HAP-1 (cell line): ENCODE measurements around the gene ADPRHL1.

Source experiments
- DNase-seq, 2 experiments: peaks; one replicate each; pipeline ENCODE4 v3.0.0-alpha.2; 2016 to 2020; ENCODE audit warnings: low spot score in 2 of 2
- H3K27me3 ChIP-seq: fragments of 250-450 bp; sonication (Bioruptor Pico); 2 replicates; pipeline ENCODE4 v1.5.1; 2020; ENCODE audit warnings: low read depth, mild to moderate bottlenecking, moderate library complexity
- H3K36me3 ChIP-seq: fragments of 250-450 bp; sonication (Bioruptor Pico); replicated peaks from 2 replicates; pipeline ENCODE4 v1.5.1; 2020; ENCODE audit warnings: mild to moderate bottlenecking
- H3K4me1 ChIP-seq: fragments of 250-450 bp; sonication (Bioruptor Pico); 2 replicates; pipeline ENCODE4 v1.5.1; 2020; ENCODE audit warnings: mild to moderate bottlenecking
- H3K4me3 ChIP-seq: fragments of 250-450 bp; sonication (Bioruptor Pico); 2 replicates; pipeline ENCODE4 v1.5.1; 2020; ENCODE audit warnings: mild to moderate bottlenecking, moderate library complexity
- H3K9me3 ChIP-seq: fragments of 250-450 bp; sonication (Bioruptor Pico); 2 replicates; pipeline ENCODE4 v1.5.1; 2020; ENCODE audit warnings: mild to moderate bottlenecking, moderate library complexity
- in situ Hi-C: fragments of 300-500 bp; cut with MboI; formaldehyde crosslinking; loops from 3 replicates; pipeline ENCODE4 v1.14.3; 2020; ENCODE audit warnings: low sequenced_read_pairs, inconsistent platforms, mixed read lengths

The ADPRHL1 gene

GRCh38 chr13:113361406-113361805 is 91.9 kb downstream of the ADPRHL1 start:
- DNase-seq: no peak
- Histone ChIP-seq H3K36me3 (peaks cover 3% of the 10 kb centered on the region; the same call in 1 of the 2 replicates), H3K4me1 (peaks cover 7% of the 10 kb centered on the region; the same call in 1 of the 2 replicates), H3K4me3 (no peak overlapping the region), H3K9me3 (no peaks in the 10 kb centered on the region), H3K27me3 (no peaks in the 10 kb centered on the region)
- in situ Hi-C loops: no loop called here

DNA sequence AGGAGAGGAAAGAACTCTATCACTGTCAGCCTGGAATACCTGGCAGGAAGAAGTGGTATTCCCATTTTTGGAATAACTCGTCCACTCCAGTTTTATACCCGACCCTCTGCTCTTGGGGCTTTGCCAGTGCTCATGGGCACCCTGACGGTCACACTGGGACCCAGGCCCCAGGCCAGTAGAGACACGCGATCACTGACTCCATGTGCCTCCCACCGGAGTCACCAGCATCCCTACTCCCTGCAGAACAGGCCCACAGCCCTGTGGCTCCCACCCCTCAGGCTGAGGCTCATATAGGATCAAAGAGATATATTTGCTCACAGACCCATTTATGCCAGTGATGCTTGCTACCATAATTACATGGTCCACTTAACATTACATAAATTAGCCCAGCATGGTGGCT is 92.8 kb downstream of the ADPRHL1 start:
- no peaks in the 10 kb centered on the region for H3K27me3 ChIP-seq
- H3K4me3 ChIP-seq: no peak overlapping the region
- in situ Hi-C loops: no loop called here
- no peak for DNase-seq
- H3K9me3 ChIP-seq: no peaks in the 10 kb centered on the region
- H3K36me3 ChIP-seq: peaks cover 3% of the 10 kb centered on the region; the same call in 1 of the 2 replicates
- H3K4me1 ChIP-seq: peaks cover 7% of the 10 kb centered on the region; the same call in 1 of the 2 replicates

DNA sequence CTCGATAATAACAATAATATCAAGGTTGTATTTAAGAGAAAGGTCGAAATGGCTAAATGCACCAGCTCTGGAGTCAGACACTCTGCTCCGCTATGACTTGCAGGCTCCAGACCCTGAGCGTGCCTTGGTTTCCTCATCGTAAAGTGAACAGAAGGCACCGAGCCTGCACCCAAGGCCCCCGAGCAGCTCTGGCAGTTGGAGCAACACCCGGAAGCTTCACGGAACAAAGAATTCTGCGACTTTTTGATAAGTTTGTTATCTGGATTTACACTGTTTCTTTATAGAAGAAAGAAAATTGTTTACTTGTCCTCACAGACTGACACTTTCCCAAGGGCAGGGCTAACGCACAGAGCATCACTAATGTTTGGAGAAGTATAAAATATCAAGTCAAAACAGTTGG is 93.7 kb downstream of the ADPRHL1 start:
- no peaks in the 10 kb centered on the region for H3K27me3 ChIP-seq
- in situ Hi-C loops: no loop called here

GRCh38 chr13:113358653-113359190 is 94.6 kb downstream of the ADPRHL1 start:
- DNase-seq: no peak
- no peaks in the 10 kb centered on the region for H3K27me3 ChIP-seq

More for the DNA sequence above, 93.7 kb downstream of the ADPRHL1 start:
- H3K36me3 ChIP-seq: peaks cover 3% of the 10 kb centered on the region; the same call in 1 of the 2 replicates
- no peak for DNase-seq
- H3K4me3 ChIP-seq: no peak overlapping the region
- no peaks in the 10 kb centered on the region for H3K9me3 ChIP-seq
- H3K4me1 ChIP-seq: peaks cover 5% of the 10 kb centered on the region; the same call in 1 of the 2 replicates

GRCh38 chr13:113357529-113357928 is 95.8 kb downstream of the ADPRHL1 start:
- no peaks in the 10 kb centered on the region; the same call in 1 of the 2 replicates for H3K36me3 ChIP-seq
- DNase-seq: no peak
- in situ Hi-C loops: no loop called here

More at GRCh38 chr13:113358653-113359190, 94.6 kb downstream of the ADPRHL1 start:
- H3K4me1 ChIP-seq: peaks cover 3% of the 10 kb centered on the region; the same call in 1 of the 2 replicates
- H3K36me3 ChIP-seq: peaks cover 3% of the 10 kb centered on the region; the same call in 1 of the 2 replicates
- in situ Hi-C loops: no loop called here
- H3K4me3 ChIP-seq: no peak overlapping the region
- no peaks in the 10 kb centered on the region for H3K9me3 ChIP-seq

DNA sequence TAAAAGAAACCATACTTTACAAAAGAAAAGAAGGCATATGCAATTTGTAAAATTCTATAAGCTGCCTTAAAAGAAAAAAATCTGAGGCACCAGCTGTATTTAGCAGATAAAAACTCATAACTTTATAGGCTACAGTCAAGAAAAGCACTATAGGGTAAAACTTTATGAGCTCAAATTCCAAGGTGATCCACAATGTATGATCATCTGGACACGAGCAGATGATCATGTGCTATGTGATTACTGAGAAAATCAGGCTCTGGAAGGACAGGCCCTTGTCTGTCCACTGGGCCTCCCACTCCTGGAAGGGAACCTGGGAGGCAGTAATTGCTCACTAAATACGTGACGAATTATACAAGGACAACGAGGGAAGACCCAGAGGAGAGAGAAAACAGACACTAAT is 96.7 kb downstream of the ADPRHL1 start:
- H3K9me3 ChIP-seq: no peaks in the 10 kb centered on the region
- in situ Hi-C loops: no loop called here
- no peak overlapping the region for H3K4me3 ChIP-seq
- no peaks in the 10 kb centered on the region; the same call in 1 of the 2 replicates for H3K36me3 ChIP-seq
- no peaks in the 10 kb centered on the region for H3K27me3 ChIP-seq
- no peak for DNase-seq
- no peaks in the 10 kb centered on the region for H3K4me1 ChIP-seq

More at GRCh38 chr13:113357529-113357928, 95.8 kb downstream of the ADPRHL1 start:
- no peaks in the 10 kb centered on the region for H3K4me1 ChIP-seq
- H3K9me3 ChIP-seq: no peaks in the 10 kb centered on the region
- no peaks in the 10 kb centered on the region for H3K27me3 ChIP-seq
- H3K4me3 ChIP-seq: no peak overlapping the region

DNA sequence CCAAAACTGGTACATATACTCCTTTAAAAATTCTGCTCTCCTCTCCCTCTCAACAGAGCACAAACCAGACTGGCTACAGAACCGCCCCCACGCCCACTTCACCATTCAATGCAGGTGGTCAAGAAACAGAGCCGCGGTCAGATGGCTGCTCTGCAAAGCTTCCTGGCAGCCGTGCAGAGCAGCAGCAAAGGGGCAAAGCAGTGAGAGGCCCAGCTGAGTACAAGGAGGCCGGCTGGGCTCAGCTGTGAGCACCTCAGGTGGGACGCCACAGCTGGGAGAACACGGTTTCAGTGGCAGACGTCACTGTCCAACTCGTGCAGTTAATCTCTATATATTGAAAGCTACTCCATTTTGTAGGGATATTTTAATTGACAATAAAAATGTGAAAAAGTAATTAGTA is 97.7 kb downstream of the ADPRHL1 start:
- no peaks in the 10 kb centered on the region for H3K4me1 ChIP-seq
- H3K27me3 ChIP-seq: no peaks in the 10 kb centered on the region
- DNase-seq: no peak
- no peaks in the 10 kb centered on the region for H3K9me3 ChIP-seq
- H3K36me3 ChIP-seq: peaks cover 1% of the 10 kb centered on the region; the same call in 1 of the 2 replicates
- no peak overlapping the region for H3K4me3 ChIP-seq
- in situ Hi-C loops: no loop called here

DNA sequence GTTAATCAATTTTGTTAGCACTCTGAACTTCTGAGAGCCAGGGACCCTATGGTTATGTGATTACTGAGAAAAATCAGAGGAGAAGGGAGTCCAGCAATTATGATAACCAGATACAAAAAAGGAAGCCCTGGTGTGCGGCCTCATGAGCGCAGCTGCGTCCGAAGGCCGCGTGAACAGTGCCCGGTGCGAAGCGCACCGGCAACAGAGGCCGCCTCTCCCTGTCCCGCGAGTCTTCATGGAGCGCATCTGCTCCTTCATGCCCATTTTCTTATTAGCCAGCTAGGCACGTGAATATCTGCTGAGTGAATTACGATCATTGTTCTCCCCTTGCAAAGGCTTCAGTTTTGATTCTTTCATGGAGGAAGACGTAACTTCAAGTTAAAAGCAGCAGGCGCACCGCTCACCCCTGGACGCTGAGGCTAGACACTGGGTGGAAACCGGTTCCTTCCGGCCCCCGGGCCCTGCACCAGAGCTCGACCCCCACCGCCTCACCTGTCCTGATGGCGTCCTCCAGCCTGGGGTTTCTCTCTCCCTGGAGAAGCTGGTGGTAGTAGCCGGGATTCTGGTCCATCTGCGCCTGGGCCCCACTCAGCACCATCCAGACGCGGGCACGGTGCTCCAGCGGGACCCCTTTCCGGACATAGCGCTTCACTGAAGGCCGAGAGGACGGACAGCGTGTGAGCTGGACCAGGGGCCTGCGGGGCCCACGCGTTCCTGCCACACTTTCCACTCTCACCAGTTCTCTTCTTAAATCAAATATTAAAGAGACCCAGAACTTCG is 98.3 kb downstream of the ADPRHL1 start:
- Histone ChIP-seq H3K9me3 (no peaks in the 10 kb centered on the region), H3K36me3 (peaks cover 3% of the 10 kb centered on the region; the same call in 1 of the 2 replicates), H3K4me1 (no peaks in the 10 kb centered on the region), H3K27me3 (no peaks in the 10 kb centered on the region), H3K4me3 (no peak overlapping the region)
- DNase-seq: no peak
- in situ Hi-C loops: no loop called here

GRCh38 chr13:113353254-113353653 is 100.0 kb downstream of the ADPRHL1 start:
- DNase-seq: no peak
- Histone ChIP-seq H3K9me3 (no peaks in the 10 kb centered on the region; the same call in 1 of the 2 replicates), H3K27me3 (no peaks in the 10 kb centered on the region), H3K4me3 (no peak overlapping the region), H3K36me3 (peaks cover 16% of the 10 kb centered on the region), H3K4me1 (no peaks in the 10 kb centered on the region)
- in situ Hi-C loops: no loop called here

- DNase-seq: no peak
- no peaks in the 10 kb centered on the region; the same call in 1 of the 2 replicates for H3K9me3 ChIP-seq
- H3K36me3 ChIP-seq: peaks cover 19% of the 10 kb centered on the region
- in situ Hi-C loops: no loop called here
- no peak overlapping the region for H3K4me3 ChIP-seq
- no peaks in the 10 kb centered on the region for H3K27me3 ChIP-seq
- H3K4me1 ChIP-seq: no peaks in the 10 kb centered on the region
These were observed 101.7 kb downstream of the ADPRHL1 start for GRCh38 chr13:113351514-113352026.

DNA sequence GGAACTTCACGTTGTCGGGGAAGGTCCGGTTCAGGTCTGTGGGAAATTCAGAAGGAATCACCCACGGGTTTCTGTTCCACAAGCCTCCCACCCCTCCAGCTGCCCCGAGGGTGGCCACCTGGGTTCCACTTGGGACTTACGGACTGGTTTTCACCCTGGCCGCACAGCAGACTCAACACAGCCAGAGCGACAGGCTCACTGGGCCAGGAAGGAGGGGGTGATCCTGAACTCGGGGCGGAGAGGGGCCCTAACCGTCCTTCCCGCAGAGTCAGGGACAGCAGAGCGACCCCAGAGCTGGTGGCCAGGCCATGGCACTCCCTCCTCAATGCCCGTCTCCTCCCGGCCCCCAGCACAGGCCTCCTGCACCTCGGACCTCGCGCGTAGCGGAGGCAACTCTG is 102.4 kb downstream of the ADPRHL1 start:
- Histone ChIP-seq H3K36me3 (peaks cover 19% of the 10 kb centered on the region), H3K4me1 (no peaks in the 10 kb centered on the region), H3K9me3 (no peaks in the 10 kb centered on the region; the same call in 1 of the 2 replicates), H3K27me3 (no peaks in the 10 kb centered on the region), H3K4me3 (no peak overlapping the region)
- in situ Hi-C loops: no loop called here
- no peak for DNase-seq

- H3K9me3 ChIP-seq: no peaks in the 10 kb centered on the region; the same call in 1 of the 2 replicates
- H3K27me3 ChIP-seq: no peaks in the 10 kb centered on the region
- H3K4me3 ChIP-seq: no peak overlapping the region
- in situ Hi-C loops: no loop called here
- no peak for DNase-seq
- H3K4me1 ChIP-seq: no peaks in the 10 kb centered on the region
- peaks cover 19% of the 10 kb centered on the region for H3K36me3 ChIP-seq
These were observed 103.0 kb downstream of the ADPRHL1 start for GRCh38 chr13:113350065-113350937.
